ENCODE measurements around the gene BRINP3.

DNA sequence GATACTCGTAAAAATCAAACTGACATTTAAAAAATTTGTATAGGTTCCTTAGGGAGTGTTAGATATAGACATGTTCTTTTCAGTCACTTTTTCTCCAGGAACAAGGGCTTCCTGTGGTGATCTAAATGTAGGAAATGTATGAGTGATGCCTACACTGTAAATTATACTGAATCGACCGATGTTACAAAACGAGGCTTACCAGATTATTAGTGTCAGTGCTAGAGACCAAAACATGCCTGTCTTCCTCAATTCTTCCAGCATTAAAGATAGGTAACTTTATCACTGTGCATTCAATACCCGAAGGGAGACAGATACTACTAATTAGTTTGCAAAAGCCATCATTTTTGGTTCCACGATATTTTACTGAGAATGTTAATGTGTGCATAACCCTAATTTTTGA lies 86.1 kb downstream of the BRINP3 start:
- TF ChIP-seq, protein P1, sequence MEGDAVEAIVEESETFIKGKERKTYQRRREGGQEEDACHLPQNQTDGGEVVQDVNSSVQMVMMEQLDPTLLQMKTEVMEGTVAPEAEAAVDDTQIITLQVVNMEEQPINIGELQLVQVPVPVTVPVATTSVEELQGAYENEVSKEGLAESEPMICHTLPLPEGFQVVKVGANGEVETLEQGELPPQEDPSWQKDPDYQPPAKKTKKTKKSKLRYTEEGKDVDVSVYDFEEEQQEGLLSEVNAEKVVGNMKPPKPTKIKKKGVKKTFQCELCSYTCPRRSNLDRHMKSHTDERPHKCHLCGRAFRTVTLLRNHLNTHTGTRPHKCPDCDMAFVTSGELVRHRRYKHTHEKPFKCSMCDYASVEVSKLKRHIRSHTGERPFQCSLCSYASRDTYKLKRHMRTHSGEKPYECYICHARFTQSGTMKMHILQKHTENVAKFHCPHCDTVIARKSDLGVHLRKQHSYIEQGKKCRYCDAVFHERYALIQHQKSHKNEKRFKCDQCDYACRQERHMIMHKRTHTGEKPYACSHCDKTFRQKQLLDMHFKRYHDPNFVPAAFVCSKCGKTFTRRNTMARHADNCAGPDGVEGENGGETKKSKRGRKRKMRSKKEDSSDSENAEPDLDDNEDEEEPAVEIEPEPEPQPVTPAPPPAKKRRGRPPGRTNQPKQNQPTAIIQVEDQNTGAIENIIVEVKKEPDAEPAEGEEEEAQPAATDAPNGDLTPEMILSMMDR (IDR thresholded peaks at IDR 0.05; ENCODE audit: low read depth, low read length): no peak
- TF ChIP-seq, protein P2, sequence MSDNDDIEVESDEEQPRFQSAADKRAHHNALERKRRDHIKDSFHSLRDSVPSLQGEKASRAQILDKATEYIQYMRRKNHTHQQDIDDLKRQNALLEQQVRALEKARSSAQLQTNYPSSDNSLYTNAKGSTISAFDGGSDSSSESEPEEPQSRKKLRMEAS (IDR thresholded peaks at IDR 0.05; ENCODE audit: low read depth, low read length): no peak
